GM19455 (cell line): ENCODE results near the gene NACA2.
"Not testable (repeated sequence)": the region's sequence is repeated elsewhere in the genome, so short reads cannot be mapped to it uniquely, and the experiment has no call there.

Source experiments
- ATAC-seq: cut with Tn5 transposase; IDR thresholded peaks from one replicate; pipeline ENCODE4 v1.9.1; 2021; ENCODE audit not compliant: unreplicated experiment

NACA2 gene

GRCh38 chr17:61600621-61601020 is 9.6 kb upstream of the NACA2 start:
- no peak for ATAC-seq

GRCh38 chr17:61599608-61600007 is 8.6 kb upstream of the NACA2 start:
- no peak for ATAC-seq

GRCh38 chr17:61598014-61598413 is 7.0 kb upstream of the NACA2 start:
- ATAC-seq = no peak

- no peak for ATAC-seq
Measured at GRCh38 chr17:61597607-61598006, 6.6 kb upstream of the NACA2 start.

- ATAC-seq = no peak
Measured at GRCh38 chr17:61595418-61596186, 4.6 kb upstream of the NACA2 start.

- ATAC-seq = no peak
Measured at GRCh38 chr17:61594294-61594825, 3.3 kb upstream of the NACA2 start.

- ATAC-seq = no peak
Measured at GRCh38 chr17:61593426-61593825, 2.4 kb upstream of the NACA2 start.

- ATAC-seq = no peak
Measured at GRCh38 chr17:61591930-61592329, 911 bp upstream of the NACA2 start.

GRCh38 chr17:61589990-61590389 is 1.0 kb downstream of the NACA2 start:
- no peak for ATAC-seq

GRCh38 chr17:61587807-61588660 is 3.0 kb downstream of the NACA2 start:
- no peak for ATAC-seq

GRCh38 chr17:61587242-61587641 is 3.8 kb downstream of the NACA2 start:
- ATAC-seq = no peak

GRCh38 chr17:61586622-61587021 is 4.4 kb downstream of the NACA2 start:
- ATAC-seq = not testable (repeated sequence)

GRCh38 chr17:61586031-61586566 is 4.9 kb downstream of the NACA2 start:
- no peak for ATAC-seq

GRCh38 chr17:61584866-61585265 is 6.2 kb downstream of the NACA2 start:
- no peak for ATAC-seq

- no peak for ATAC-seq
Measured at GRCh38 chr17:61584266-61584665, 6.8 kb downstream of the NACA2 start.

- no peak for ATAC-seq
Measured at GRCh38 chr17:61583660-61584264, 7.3 kb downstream of the NACA2 start.

- no peak for ATAC-seq
Measured at GRCh38 chr17:61583242-61583641, 7.8 kb downstream of the NACA2 start.

- ATAC-seq = no peak
Measured at GRCh38 chr17:61582593-61582992, 8.4 kb downstream of the NACA2 start.

GRCh38 chr17:61581611-61582349 is 9.2 kb downstream of the NACA2 start:
- ATAC-seq = no peak

- ATAC-seq = no peak
Measured at GRCh38 chr17:61580502-61580901, 10.5 kb downstream of the NACA2 start.

- no peak for ATAC-seq
Measured at GRCh38 chr17:61579961-61580360, 11.1 kb downstream of the NACA2 start.
